NCI-H128 (cell line): ENCODE results near the gene TMC5.
"Not testable (repeated sequence)": the region's sequence is repeated elsewhere in the genome, so short reads cannot be mapped to it uniquely, and the experiment has no call there.

Experiments used
- DNase-seq: peaks from one replicate; lab custom pipeline; 2025; ENCODE audit not compliant: unreplicated experiment; lab: John Stamatoyannopoulos, UW

Gene TMC5

DNA sequence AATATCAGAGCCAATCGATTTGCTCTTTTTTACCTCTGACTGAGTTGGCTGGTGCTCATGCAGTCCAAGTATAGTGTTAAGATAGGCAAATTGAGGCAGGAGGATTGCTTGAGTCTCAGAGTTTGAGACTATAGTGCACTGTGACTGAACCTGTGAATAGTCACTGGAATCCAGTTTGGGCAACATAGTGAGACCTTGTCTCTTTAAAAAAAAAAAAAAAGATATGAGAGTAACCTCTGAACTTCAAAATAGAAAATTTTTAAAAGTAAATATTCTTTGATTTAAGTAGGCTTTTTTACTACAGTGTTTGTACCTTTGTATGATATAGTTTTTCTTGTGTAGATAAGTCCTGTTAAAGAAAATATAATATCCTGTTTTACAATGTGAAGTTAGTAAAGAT is 109.5 kb downstream of the TMC5 start:
- DNase-seq = no peak

DNA sequence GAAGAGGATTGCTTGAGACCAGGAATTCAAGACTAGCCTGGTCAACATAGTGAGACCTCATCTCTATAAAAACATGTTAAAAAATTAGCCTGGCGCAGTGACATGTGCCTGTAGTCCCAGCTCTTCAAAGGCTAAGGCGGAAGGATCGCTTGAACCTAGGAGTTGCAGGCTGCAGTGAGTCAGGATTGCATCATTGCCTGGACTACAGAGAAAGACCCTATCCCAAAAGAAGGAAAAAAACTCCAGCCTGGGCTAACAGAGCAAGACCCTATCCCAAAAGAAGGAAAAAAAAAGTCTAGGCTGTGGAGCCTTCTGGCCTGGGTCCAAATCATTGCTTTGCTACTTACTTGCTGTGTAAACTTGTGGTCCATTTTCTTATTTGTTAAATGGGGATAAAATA is 111.0 kb downstream of the TMC5 start:
- no peak for DNase-seq

DNA sequence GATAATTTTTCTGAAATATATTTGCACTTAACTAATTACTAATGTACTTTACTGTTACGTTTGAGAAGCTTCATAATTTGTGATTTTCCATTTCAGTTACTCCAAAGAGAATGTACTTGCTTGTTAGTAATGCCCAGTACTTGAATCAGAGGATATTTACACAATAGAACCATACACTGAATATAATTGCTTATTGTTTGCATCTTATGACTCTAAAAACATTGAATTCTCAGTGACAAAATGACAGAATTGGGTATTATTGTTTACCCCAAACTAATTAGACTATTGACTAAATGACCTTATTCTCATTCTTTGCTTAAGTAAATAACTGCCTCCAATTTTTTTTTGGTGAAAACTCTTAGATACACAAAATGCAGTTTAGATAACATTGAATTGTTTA is 114.9 kb downstream of the TMC5 start:
- DNase-seq = no peak

DNA sequence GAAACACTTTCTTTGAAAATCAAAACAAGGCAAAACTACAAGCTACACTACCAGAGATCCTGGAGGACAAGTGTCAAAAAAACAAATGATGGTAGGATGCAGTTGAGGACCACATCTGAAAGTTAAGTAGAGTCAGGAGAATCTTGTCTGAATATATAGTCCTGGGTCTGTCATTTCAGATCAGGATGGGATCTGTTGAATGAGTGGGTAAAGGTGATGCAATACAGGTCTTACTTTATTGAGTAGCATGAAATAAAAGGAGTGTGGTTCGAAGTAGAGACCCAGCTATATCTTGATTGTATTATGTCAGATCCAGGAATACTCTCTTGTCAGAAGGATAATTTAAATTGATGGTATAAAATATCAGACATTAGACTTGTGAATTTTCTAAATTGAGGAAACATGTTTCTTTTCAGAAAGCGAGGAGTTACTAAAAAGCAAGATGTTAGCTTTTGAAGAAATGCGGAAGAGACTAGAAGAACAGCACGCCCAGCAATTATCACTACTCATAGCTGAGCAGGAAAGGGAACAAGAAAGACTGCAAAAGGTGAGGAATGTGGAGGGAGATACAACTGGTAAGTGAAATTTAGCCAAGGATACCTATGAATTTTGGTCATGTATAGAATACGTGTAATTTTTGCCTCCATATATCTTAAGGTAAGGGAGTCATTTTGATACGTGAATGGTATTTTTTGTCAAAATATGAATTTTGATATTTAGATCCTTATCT is 122.7 kb downstream of the TMC5 start:
- DNase-seq = no peak

DNA sequence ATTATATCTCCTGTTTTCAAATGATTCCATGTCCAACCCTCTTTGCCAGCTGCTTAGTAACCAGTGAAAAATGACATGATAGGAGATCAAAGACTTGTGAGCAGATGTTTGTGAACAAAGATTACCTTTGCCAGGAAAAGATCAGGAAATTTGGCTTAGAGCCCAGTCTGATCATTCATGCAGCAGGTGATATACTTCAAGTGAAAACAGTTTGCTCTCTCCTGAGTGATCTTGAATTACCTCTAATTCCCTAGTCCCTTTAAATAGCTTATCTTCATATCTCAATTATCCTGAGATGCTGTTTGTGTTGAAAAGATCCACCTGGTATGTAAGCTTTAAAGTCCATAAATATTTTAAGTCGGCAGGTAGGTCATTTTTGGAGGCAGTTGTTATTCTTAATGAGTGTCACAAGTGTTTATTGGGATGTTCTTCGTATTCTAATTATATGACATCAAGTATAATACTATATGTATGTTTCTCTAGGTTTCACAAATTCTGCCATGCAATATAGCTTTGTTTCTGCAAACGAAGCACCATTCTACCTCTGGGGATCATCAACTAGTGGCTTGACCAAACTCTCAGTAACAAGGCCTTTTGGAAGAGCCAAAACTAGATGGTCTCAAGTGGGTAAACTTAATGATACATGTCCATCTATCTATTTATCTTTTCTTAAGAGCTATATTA is 124.6 kb downstream of the TMC5 start:
- DNase-seq = peak; percentile 38

DNA sequence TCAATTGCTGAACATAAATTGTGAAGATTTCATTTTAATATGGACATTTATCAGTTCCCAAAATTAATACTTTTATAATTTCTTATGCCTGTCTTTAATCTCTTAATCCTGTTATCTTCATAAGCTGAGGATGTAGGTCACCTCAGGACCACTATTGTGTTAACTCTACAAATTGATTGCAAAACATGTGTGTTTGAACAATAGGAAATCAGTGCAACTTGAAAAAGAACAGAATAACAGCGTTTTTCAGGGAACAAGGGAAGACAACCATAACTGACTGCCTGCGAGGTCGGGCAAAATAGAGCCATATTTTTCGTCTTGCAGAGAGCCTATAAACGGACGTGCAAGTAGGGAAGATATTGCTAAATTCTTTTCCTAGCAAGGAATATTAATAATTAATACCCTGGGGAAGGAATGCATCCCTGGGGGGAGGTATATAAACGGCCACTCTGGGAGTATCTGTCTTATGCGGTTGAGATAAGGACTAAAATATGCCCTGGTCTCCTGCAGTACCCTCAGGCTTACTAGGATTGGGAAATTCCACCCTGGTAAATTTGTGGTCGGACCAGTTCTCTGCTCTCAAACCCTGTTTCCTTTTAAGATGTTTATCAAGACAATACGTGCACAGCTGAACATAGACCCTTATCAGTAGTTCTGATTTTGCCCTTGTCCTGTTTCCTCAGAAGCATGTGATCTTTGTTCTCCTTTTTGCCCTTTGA is 125.8 kb downstream of the TMC5 start:
- not testable (repeated sequence) for DNase-seq

DNA sequence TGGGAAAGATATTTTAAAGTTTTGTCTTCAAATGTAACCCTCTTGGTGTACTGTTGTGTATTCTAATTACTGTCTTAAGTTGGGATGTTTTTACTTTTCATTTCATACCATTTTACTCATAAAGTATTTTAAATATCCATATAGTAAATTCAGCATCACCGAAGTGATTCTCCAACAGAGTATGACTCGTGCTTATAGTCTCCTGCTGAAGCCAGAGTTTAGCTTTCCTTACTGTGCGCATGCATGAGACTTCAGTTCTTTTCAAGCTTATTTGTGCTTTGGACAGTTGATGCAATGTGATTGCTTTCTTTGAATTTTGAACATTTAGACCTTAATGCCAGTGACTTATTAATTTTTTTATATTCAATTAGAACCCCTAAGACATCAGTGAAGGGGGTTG is 130.5 kb downstream of the TMC5 start:
- no peak for DNase-seq
